ENCODE results near the gene MED7.

DNA sequence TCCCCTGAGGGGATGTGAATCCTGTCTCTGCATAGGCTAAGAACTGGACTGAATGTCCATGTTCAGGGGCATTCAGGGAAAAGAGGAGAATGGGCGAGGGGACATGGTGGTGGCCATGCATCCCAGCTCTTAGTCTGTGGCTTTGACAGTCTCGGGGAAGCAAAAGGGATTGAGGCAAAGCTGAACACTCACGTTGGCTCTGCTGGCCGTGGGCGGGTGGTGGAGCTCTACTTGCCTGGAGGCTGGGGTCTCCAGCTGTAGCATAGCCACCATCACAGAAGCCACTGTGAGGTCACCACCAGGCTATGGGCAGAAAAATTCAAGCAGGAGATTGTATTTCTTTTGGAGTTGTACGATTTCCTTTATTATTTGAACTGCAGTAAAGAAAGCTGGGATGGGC lies 19.3 kb upstream of the MED7 start:
- no peak for TF ChIP-seq SMC3 (conservative IDR thresholded peaks at IDR 0.05; ENCODE audit: poor library complexity)
- no peak for TF ChIP-seq EZH2 (IDR thresholded peaks at IDR 0.05; ENCODE audit: borderline replicate concordance, insufficient read depth, low read length, poor library complexity, severe bottlenecking)

Measured in neural cell (in vitro differentiated cells).